B cell (primary cell): Measurements from ENCODE around the gene ZP2.

Experiments
- CTCF ChIP-seq: fragments of 200-600 bp; IDR thresholded peaks from one replicate; pipeline ENCODE4 v1.8.0; 2022; ENCODE audit warnings: antibody characterized with exemption, mild to moderate bottlenecking
- EZH2 ChIP-seq: IDR thresholded peaks from 2 replicates; pipeline ENCODE4 v1.6.1; 2012; ENCODE audit warnings: borderline replicate concordance, low read depth, mild to moderate bottlenecking, moderate library complexity, low read length; ENCODE audit not compliant: insufficient read depth, poor library complexity, severe bottlenecking

GRCh38 chr16:21218153-21218552, 6.8 kb upstream of the ZP2 start:
- TF ChIP-seq CTCF, result no peak
- TF ChIP-seq EZH2, result no peak
